ENCODE data around the gene ABCG2. TPM values are rescaled to one million over a fixed set of nuclear protein-coding genes. Genes with fewer than 3 reads are reported as not detected.

Gene ABCG2
- total and polyA plus RNA-seq, 2 of the 4 experiments (the other 2 are of a cell fraction) = 0.50 to 1.1 TPM

- H3K27me3 ChIP-seq (ENCODE audit: control insufficient read depth, insufficient read depth, low read length) = no peaks in the 10 kb centered on the region
- no peak overlapping the region for H3K4ac ChIP-seq (ENCODE audit: low read depth, low read length)
- 0 out of 2 replicates have a peak, but pooled peaks cover 3% of the 10 kb centered on the region for H3K9me1 ChIP-seq (ENCODE audit: insufficient read depth, low read length)
- no TSS peak for BruUV-seq (replicated peaks)
- H3K18ac ChIP-seq (ENCODE audit: low read depth, low read length) = no peak overlapping the region
- H3K79me1 ChIP-seq (ENCODE audit: low read depth in 1 of 2, low read length in 2 of 2) = no peaks in the 10 kb centered on the region
- no peak overlapping the region for H3K4me3 ChIP-seq (ENCODE audit: insufficient read depth, low read depth, low read length)
- H4K20me1 ChIP-seq (ENCODE audit: insufficient read depth, low read length) = no peaks in the 10 kb centered on the region
- H3K9me3 ChIP-seq (ENCODE audit: control insufficient read depth, insufficient read depth, low read length) = no peaks in the 10 kb centered on the region
- no peak overlapping the region for H2BK5ac ChIP-seq (ENCODE audit: low read depth, low read length, poor library complexity, severe bottlenecking)
- H3K27ac ChIP-seq (ENCODE audit: insufficient read depth, low read length) = no peak overlapping the region
- DNase-seq = peak; percentile 66
- no peak overlapping the region for H3K56ac ChIP-seq (ENCODE audit: extremely low read depth, insufficient read depth, low read length)
- no peak overlapping the region for H2AFZ ChIP-seq (replicated peaks; ENCODE audit: low read length, poor library complexity)
- no peak overlapping the region for H2BK120ac ChIP-seq (ENCODE audit: low read depth, low read length)
- no peaks in the 10 kb centered on the region for H3K36me3 ChIP-seq (ENCODE audit: control insufficient read depth, insufficient read depth, low read length)
- POLR2A ChIA-PET (ENCODE audit: unreplicated experiment) = interaction anchor here (0.6 kb wide), 1 partner anchor 37 kb away, joined by 3 read pairs; no protein-coding TSS in a partner anchor
- H2BK15ac ChIP-seq (ENCODE audit: low read depth, low read length) = no peak overlapping the region
- no peak overlapping the region for H4K5ac ChIP-seq (ENCODE audit: low read depth, low read length)
- CTCF ChIA-PET = no interaction called here
- TF ChIP-seq USF2 (IDR thresholded peaks at IDR 0.05; ENCODE audit: low read depth, low read length) = no peak
- ATAC-seq (ENCODE audit: low read depth) = peak; percentile 83
- in situ Hi-C loops (cut with MboI; ENCODE audit: low sequenced_read_pairs) (no loop called here), dilution Hi-C loops (cut with HindIII; ENCODE audit: low sequenced_read_pairs, unreplicated experiment) (no loop called here), intact Hi-C loops (cut with micrococcal nuclease) (no loop called here)
- H3K4me1 ChIP-seq (ENCODE audit: control insufficient read depth, insufficient read depth, low read length) = no peaks in the 10 kb centered on the region
- no peak overlapping the region for H2AK5ac ChIP-seq (ENCODE audit: low read depth, low read length)
- no peak overlapping the region for H4K8ac ChIP-seq (ENCODE audit: low read depth in 2 of 2, low read length in 2 of 2)
- H3K9ac ChIP-seq (ENCODE audit: low read depth, low read length) = no peak overlapping the region
- no peak overlapping the region for H3K4me2 ChIP-seq (ENCODE audit: low read depth, low read length)
- WGBS, 2 experiments (ENCODE audit: extremely low coverage in 2 of 2, insufficient read length in 1 of 2) = no CpG with 5 or more reads among the region's 2 CpGs
- H3K14ac ChIP-seq (replicated peaks; ENCODE audit: low read depth, low read length) = no peak overlapping the region
- no peak overlapping the region for H3K23ac ChIP-seq (ENCODE audit: low read depth, low read length)
- no peak overlapping the region for H2BK20ac ChIP-seq (ENCODE audit: low read depth, low read length)
- no peak overlapping the region for H2AK9ac ChIP-seq (replicated peaks; ENCODE audit: low read depth, low read length, poor library complexity)
- H4K91ac ChIP-seq (ENCODE audit: insufficient read depth, low read depth, low read length) = no peak overlapping the region
Observed at GRCh38 chr4:88097301-88097700, 61.1 kb downstream of the ABCG2 start.

Measured in IMR-90 (cell line).